ENCODE data around the gene ORM2.
"Not testable (repeated sequence)": the region's sequence is repeated elsewhere in the genome, so short reads cannot be mapped to it uniquely, and the experiment has no call there.

Gene ORM2

DNA sequence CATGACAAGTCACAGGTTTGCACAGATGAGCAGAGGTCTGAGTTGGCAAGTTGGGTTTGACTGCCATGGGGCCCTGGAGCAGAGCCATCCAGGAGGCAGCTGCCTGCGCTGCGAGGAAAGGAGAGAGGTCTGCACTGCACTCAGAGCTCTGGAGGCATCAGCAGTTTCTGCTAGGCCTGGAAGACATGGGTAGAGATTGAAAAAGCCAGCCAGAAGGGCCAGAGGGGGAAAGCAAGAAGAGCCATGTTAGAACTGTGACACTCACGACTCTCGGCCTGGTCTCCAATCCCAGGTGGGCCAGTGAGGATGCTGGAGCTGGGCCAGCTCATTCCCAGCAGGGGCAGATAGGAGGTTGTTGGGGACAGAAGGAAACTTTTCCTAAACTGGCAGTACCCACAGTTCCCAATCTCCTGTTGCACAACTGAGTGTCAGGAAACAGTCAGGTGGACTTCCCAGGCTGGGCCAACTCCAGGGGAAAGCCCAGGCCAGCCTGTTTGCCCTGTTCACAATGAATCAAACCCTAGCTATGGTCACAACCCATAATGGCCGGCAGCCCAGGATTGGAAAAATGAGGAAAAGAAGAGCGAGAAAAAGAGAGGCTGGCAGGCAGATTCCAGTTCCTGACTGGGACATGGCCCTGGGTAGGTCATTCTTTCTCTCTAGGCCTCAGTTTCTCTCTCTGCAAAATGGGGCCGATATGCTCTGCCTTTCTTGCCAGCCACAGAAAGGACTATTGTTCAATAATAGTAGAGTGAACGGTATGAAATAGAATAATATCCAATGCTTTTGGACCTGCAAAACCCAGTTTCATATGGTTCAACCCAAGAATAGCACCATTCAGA, 14.6 kb upstream of the ORM2 start:
- no peak for DNase-seq (ENCODE audit: low read depth in 2 of 2)

GRCh38 chr9:114315723-114316363, 13.8 kb upstream of the ORM2 start:
- DNase-seq (ENCODE audit: low read depth in 2 of 2) = no peak

- DNase-seq (ENCODE audit: low read depth in 2 of 2) = no peak
Observed at GRCh38 chr9:114316605-114317230, 13.0 kb upstream of the ORM2 start.

DNA sequence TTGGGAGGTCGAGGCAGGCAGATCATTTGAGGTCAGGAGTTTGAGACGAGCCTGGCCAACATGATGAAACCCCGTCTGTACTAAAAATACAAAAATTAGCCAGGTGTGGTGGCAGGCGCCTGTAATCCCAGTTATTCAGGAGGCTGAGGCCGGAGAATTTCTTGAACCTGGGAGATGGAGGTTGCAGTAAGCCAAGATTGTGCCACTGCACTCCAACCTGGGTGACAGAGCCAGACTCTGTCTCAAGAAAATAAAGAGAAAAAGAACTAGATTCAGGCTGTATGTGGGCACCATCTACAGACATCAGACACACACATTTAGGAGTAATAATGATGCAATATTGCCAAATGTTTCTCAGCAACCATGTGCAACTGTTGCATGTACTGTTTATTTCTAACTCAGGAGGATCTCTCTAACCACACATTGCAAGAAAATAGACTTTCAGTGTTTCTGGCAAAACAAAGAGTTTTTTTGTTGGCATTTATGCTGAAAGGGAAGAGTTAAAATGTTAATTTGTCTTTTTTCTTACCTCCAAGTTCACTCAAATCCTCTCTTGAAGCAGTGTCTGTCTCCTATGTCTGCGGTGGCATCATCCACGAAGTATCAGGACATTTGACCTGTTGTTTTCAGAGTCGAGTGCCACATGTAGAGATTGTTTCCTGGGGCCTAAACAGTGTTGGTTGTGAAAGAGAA, 11.9 kb upstream of the ORM2 start:
- DNase-seq (ENCODE audit: low read depth in 2 of 2) = no peak

DNA sequence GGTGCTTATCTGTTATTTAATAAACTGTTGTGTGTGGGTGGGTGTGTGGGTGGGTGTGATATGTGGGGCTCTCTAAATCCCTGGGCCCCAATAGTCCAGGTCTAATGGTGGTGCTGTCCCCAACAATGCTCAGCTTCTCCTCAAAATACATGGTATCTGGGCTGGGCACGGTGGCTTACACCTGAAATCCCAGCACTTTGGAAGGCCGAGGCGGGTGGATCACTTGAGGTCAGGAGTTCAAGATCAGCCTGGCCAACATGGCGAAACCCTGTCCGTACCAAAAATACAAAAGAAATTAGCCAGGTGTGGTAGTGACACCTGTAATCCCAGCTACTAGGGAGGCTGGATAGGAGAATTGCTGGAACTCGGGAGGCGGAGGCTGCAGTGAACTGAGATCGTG, 11.3 kb upstream of the ORM2 start:
- DNase-seq (ENCODE audit: low read depth in 2 of 2) = no peak

DNA sequence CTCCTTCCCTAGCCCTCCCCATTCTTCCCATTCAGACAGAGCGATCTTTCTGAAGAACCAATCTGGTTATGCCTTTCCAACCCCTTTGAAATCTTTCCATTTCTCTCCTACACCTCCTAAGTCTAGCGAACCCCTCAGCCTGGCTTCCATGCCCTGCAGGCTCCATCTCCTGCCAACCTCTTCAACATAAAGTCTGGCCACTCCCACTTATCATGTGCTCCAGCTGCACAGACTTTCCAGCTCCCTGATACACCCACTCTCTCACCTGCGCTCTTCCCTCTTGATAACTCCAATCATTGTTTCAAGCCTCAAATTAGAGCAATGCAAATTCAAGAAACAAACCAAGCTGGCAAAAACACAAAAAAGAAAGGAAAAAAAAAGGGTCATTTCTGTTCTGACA, 10.5 kb upstream of the ORM2 start:
- DNase-seq (ENCODE audit: low read depth in 2 of 2) = no peak

GRCh38 chr9:114320710-114321109, 9.0 kb upstream of the ORM2 start:
- not testable (repeated sequence) for DNase-seq (ENCODE audit: low read depth in 2 of 2)

DNA sequence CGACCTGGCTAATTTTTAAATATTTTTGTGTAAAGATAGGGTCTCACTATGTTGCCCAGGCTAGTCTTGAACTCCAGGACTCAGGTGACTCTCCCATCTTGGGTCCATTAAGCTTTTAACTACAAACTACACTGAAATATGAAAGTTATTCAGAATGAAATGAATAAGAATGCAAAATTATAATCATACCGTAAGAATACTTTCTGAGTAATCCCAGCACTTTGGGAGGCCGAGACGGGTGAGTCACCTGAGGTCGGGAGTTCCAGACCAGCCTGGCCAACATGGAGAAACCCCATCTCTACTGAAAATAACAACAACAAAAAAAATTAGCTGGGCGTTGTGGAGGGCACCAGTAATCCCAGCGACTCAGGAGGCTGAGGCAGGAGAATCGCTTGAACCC, 7.9 kb upstream of the ORM2 start:
- DNase-seq (ENCODE audit: low read depth in 2 of 2) = no peak

GRCh38 chr9:114322160-114322818, 7.4 kb upstream of the ORM2 start:
- not testable (repeated sequence) for DNase-seq (ENCODE audit: low read depth in 2 of 2)

DNA sequence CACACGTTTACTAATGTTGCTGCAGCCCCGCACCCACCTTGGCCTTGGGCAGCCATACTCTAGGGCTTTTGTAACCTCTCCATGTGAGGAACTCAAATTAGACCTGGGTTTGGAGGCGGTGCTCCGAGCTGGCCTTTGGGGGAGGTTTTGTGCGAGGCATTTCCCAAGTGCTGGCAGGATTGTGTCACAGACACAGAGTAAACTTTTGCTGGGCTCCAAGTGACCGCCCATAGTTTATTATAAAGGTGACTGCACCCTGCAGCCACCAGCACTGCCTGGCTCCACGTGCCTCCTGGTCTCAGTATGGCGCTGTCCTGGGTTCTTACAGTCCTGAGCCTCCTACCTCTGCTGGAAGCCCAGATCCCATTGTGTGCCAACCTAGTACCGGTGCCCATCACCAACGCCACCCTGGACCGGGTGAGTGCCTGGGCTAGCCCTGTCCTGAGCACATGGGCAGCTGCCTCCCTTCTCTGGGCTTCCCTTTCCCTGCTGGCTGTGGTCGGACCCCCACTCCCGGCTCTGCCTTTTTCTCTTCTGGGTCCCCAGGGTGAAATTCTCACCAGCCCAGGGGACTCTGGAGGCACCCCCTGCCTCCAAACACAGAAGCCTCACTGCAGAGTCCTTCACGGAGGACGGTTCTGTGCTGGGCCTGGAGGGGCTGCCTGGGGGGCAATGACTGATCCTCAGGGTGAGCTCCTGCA, 6.7 kb upstream of the ORM2 start, which contains the start of gene ORM1:
TSS of gene ORM1 (plus strand) at position 268 of the 701 bp plus-strand sequence. CDS start at position 304, 36 bp downstream.
- not testable (repeated sequence) for DNase-seq (ENCODE audit: low read depth in 2 of 2)

DNA sequence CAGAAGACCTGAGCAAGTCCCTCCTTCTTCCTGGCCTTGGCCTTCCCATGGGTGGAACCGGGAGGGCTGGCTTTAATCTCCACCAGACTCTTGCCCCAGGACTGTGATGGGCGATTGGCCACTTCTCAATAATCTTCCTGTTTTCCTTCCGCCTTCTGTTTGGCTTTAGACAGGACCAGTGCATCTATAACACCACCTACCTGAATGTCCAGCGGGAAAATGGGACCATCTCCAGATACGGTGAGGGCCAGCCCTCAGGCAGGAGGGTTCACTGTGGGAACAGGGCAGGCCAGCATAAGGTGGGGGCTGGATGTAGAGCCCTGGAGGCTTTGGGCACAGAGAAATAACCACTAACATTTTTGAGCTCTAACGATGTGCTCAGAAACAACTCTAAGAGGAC, 5.8 kb upstream of the ORM2 start:
- not testable (repeated sequence) for DNase-seq (ENCODE audit: low read depth in 2 of 2)

DNA sequence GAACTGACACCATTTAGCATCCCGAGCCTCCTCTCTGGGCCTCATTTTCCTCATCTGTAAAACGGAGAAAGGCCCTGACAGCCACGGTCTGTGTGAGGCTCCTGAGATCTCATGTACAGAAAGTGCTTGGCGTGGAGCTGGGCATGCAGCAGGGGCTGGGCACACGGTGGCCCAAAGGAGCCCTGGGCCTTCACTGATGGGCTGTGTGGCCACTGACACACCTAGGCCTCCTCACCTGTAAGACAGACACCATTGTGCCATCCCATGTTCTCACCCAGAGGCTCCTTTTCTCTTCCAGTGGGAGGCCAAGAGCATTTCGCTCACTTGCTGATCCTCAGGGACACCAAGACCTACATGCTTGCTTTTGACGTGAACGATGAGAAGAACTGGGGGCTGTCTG, 5.2 kb upstream of the ORM2 start:
- DNase-seq (ENCODE audit: low read depth in 2 of 2) = no peak

- not testable (repeated sequence) for DNase-seq (ENCODE audit: low read depth in 2 of 2)
Observed at GRCh38 chr9:114324965-114325364, 4.7 kb upstream of the ORM2 start.

DNA sequence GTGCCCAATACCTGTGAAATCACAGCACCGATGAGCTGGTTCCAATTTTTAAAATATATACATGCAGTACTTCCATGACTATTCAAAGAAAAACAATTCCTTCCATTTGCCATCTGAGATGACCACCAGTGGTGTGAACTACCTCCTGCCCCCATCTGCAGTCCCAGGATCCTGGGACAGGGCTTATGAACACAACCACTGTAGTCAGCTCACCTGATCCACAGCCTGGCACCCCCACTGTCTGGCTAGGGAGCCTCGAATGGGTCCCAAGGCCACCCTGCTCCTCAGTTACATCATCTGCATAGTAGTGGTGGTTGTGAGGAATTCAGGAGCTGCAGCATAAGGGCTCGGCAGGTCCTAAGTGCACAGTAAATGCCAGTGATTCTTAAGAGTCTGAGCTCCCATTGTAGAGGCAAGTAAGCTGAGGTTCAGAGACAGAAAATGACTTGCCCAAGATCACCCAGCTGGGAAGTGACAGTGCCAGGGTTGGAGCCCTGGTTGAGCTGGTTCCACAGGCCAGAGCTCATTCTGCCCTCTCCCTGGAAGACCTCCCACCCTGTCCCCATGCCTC, 3.9 kb upstream of the ORM2 start:
- DNase-seq (ENCODE audit: low read depth in 2 of 2) = not testable (repeated sequence)

- DNase-seq (ENCODE audit: low read depth in 2 of 2) = no peak
Observed at GRCh38 chr9:114327749-114328148, 1.9 kb upstream of the ORM2 start.

GRCh38 chr9:114328357-114328820, 1.3 kb upstream of the ORM2 start:
- DNase-seq (ENCODE audit: low read depth in 2 of 2) = not testable (repeated sequence)

DNA sequence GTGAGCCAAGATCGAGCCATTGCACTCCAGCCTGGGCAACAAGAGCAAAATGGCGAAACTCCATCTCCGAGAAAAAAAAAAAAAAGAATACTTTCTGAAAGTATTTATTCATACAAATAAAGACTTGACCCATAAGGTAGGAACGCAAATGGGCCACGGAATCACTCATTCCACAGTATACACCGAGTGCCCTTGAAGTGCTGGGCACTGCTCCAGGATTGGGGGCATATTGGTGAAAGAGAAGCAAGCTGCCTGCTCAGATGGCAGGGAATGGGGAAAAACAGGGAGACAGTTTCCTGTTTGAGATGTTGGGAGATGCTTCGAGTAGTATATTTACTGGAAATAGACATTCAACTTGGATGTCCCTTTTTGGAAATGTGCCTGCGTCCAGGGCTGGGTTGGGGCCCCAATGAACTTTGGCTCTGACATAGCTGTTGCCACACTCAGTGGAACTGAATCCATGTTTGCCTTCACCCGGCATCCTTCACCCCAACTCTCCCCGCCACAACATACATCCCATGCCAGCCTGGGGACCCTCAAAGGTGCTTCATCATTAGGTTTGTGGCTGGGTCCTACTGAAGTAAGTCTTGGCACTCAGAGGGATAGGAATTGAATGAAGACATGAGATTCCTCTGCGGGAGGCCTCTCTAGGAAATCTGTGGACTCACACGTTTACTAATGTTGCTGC, 588 bp upstream of the ORM2 start:
- DNase-seq (ENCODE audit: low read depth in 2 of 2) = not testable (repeated sequence)

DNA sequence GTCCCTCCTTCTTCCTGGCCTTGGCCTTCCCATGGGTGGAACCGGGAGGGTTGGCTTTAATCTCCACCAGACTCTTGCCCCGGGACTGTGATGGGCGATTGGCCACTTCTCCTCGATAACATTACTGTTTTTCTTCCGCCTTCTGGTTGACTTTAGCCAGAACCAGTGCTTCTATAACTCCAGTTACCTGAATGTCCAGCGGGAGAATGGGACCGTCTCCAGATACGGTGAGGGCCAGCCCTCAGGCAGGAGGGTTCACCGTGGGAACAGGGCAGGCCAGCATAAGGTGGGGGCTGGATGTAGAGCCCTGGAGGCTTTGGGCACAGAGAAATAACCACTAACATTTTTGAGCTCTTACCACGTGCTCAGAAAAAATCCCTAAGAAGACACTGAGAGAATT, 967 bp downstream of the ORM2 start:
- DNase-seq (ENCODE audit: low read depth in 2 of 2) = no peak

GRCh38 chr9:114331229-114332195, 1.8 kb downstream of the ORM2 start:
- not testable (repeated sequence) for DNase-seq (ENCODE audit: low read depth in 2 of 2)

Data from stimulated activated CD8-positive, alpha-beta memory T cell treated with anti-CD3 and anti-CD28 coated beads, Interleukin-7, amount 100 ng/mL, for 4 hours (primary cell).